Heart right ventricle (tissue), 16 donors: ENCODE measurements around the gene PADI2. TPM values are rescaled to one million over a fixed set of nuclear protein-coding genes. Genes with fewer than 3 reads are reported as not detected.

ENCODE experiments used
- ATAC-seq, 8 donors: fragments of 200-7000 bp; cut with Tn5 transposase; one replicate each; pipeline ENCODE4 v1.9.1; 2020; ENCODE audit warnings: mild to moderate bottlenecking in 8 of 8, moderate library complexity in 8 of 8, moderate number of reproducible peaks in 1 of 8
- DNase-seq, 2 donors: peaks; one replicate each; pipeline ENCODE4 v3.0.0-alpha.2; 2020
- H3K27ac ChIP-seq, 10 donors: fragments of 200-600 bp; sonication (generic) in 2 of 10; one replicate each; pipeline versions ENCODE4 v1.5.0 to v1.8.0; 2020 to 2022; ENCODE audit warnings: mild to moderate bottlenecking in 3 of 10
- H3K27me3 ChIP-seq, 7 donors: fragments of 200-600 bp; one replicate each; pipeline ENCODE4 v1.8.0; 2021 to 2022; ENCODE audit warnings: mild to moderate bottlenecking in 2 of 7
- H3K36me3 ChIP-seq, 9 donors: fragments of 200-600 bp; sonication (generic) in 1 of 9; one replicate each; pipeline versions ENCODE4 v1.5.0 to v1.8.0; 2020 to 2022; ENCODE audit warnings: mild to moderate bottlenecking in 2 of 9
- H3K4me1 ChIP-seq, 9 donors: fragments of 200-600 bp; sonication (generic) in 1 of 9; one replicate each; pipeline versions ENCODE4 v1.5.0 to v1.8.0; 2020 to 2022; ENCODE audit warnings: mild to moderate bottlenecking in 4 of 9
- H3K4me3 ChIP-seq, 10 donors: fragments of 200-600 bp; sonication (generic) in 2 of 10; one replicate each; pipeline versions ENCODE4 v1.5.0 to v1.8.0; 2020 to 2022; ENCODE audit warnings: mild to moderate bottlenecking in 7 of 10, moderate library complexity in 2 of 10
- H3K9me3 ChIP-seq, 11 donors: fragments of 200-600 bp in 10 of 11; sonication (generic) in 2 of 11; one replicate each; pipeline versions ENCODE4 v1.5.0 to v1.8.0; 2013 to 2022; ENCODE audit warnings: mild to moderate bottlenecking in 2 of 11, control low read depth in 1 of 11, moderate library complexity in 1 of 11
- CTCF ChIP-seq, 9 donors: fragments of 200-600 bp; sonication (generic) in 2 of 9; IDR thresholded peaks; one replicate each; pipeline versions ENCODE4 v1.5.0 to v1.8.0; 2021 to 2022; ENCODE audit warnings: antibody characterized with exemption in 9 of 9, mild to moderate bottlenecking in 5 of 9, moderate library complexity in 1 of 9
- WGBS, 2 donors: extraction: QIAGEN DNeasy Blood & Tissue Kit; methylation state at CpG; one replicate each; pipeline ENCODE4 v1.1.7; 2013; ENCODE audit warnings: inconsistent platforms in 1 of 2; 5-methylcytosine and 5-hydroxymethylcytosine counted together
- intact Hi-C, 10 donors: fragments of 100-400 bp; cut with DNase I; formaldehyde crosslinking; loops; one replicate each; pipeline versions ENCODE4 v1.11.1 to v1.14.2; 2022
- polyA plus RNA-seq, 2 donors: library from polyadenylated mRNA; stranded (reverse); fragments of 200-250 nt; gene quantifications; one replicate each; pipeline ENCODE4 v1.2.3, GENCODE V29; 2013
- total RNA-seq, 10 donors: library from RNA; stranded (reverse); fragmentation: NEBNext Ultra II Directional in 3 of 10; extraction: Animal tissue kit (Norgen Biotek cat#: 25700) in 3 of 10; gene quantifications; one replicate each; pipeline versions ENCODE4 v1.2.1 to v1.2.4, GENCODE V29; 2021 to 2023
- donor health status: Arrhythmogenic right ventricular cardiomyopathy.
- donor health status: ischemic (EF 13 %, LVEDD 7.1; RV severe dilation, severe dysfunction).
- donor health status: healthy with polysubstance abuse.
- donor health status: DM: no; HTN: yes; CAD: no.
- donor health status: DM: no; HTN: no; CAD: no.
- donor health status: ischemic (EF 25% LVEDD 6.9; RV normal size, moderate dysfunction).
- donor health status: ischemic (EF 25% LVEDD 5.7; RV mildly dilated, moderate dysfunction).
- donor health status: healthy.
- donor health status: DM: yes; HTN: yes; CAD: no.
- donor health status: Ischemic cardiomyopathy.
- donor health status: ischemic (EF 35%, LVEDD 5.7; RV mildly dilated, moderate dysfunction).
- donor health status: nonischemic (EF 11% LVEDD 7.7; RV severe dilation, severe dysfunction).
- donor health status: DM: yes; HTN: yes; CAD: no.
- donor health status: PGD.
- donor health status: ischemic (EF 29% LVEDD 5.4; RV normal size, mild dysfunction).
- donor health status: nonischemic (EF 23%, LVEDD 6.1; RV moderate dilation, normal function).

Gene PADI2
- total and polyA plus RNA-seq, 12 donors, result 0.07 to 1.1 (median 0.47) TPM

GRCh38 chr1:17143760-17144159 lies 24.5 kb upstream of the PADI2 start:
- no peak overlapping the region for H3K27ac ChIP-seq
- WGBS, 2 donors, result 79 to 89% methylated on average over 3 of the region's 3 CpGs
- no peak for TF ChIP-seq CTCF (IDR thresholded peaks at IDR 0.05)
- H3K9me3 ChIP-seq, result peaks cover 0 to 8% (median 0%) of the 10 kb centered on the region in 11 donors
- no peak for DNase-seq
- no peaks in the 10 kb centered on the region for H3K4me1 ChIP-seq
- no peak overlapping the region for H3K4me3 ChIP-seq
- intact Hi-C loops, result no loop called here
- H3K36me3 ChIP-seq, result no peaks in the 10 kb centered on the region
- peaks cover 0 to 68% (median 29%) of the 10 kb centered on the region in 7 donors for H3K27me3 ChIP-seq
- ATAC-seq, result no peak

GRCh38 chr1:17141441-17142197 lies 22.4 kb upstream of the PADI2 start:
- Histone ChIP-seq H3K36me3 (no peaks in the 10 kb centered on the region), H3K4me3 (no peak overlapping the region), H3K27ac (peak overlapping the region in 1 of 10 donors; percentile 26), H3K27me3 (peaks cover 0 to 67% (median 22%) of the 10 kb centered on the region in 7 donors), H3K4me1 (no peaks in the 10 kb centered on the region), H3K9me3 (peaks cover 0 to 8% (median 0%) of the 10 kb centered on the region in 11 donors)
- DNase-seq (no peak), ATAC-seq (peak in 1 of 8 donors; percentile 55)
- no peak for TF ChIP-seq CTCF (IDR thresholded peaks at IDR 0.05)
- intact Hi-C loops, result no loop called here
- WGBS, 2 donors, result 74 to 79% methylated on average over 10 of the region's 10 CpGs

GRCh38 chr1:17140279-17140678 lies 21.0 kb upstream of the PADI2 start:
- H3K4me1 ChIP-seq, result no peaks in the 10 kb centered on the region
- H3K27me3 ChIP-seq, result peaks cover 0 to 61% (median 24%) of the 10 kb centered on the region in 7 donors
- intact Hi-C loops, result no loop called here
- H3K36me3 ChIP-seq, result no peaks in the 10 kb centered on the region
- no peak for DNase-seq
- no peak for TF ChIP-seq CTCF (IDR thresholded peaks at IDR 0.05)
- peaks cover 0 to 8% (median 0%) of the 10 kb centered on the region in 11 donors for H3K9me3 ChIP-seq
- H3K27ac ChIP-seq, result no peak overlapping the region
- 32 to 47% methylated on average over 1 of the region's 1 CpG for WGBS, 2 donors
- H3K4me3 ChIP-seq, result no peak overlapping the region
- no peak for ATAC-seq

GRCh38 chr1:17139637-17140036 lies 20.4 kb upstream of the PADI2 start:
- DNase-seq (no peak), ATAC-seq (no peak)
- no peak for TF ChIP-seq CTCF (IDR thresholded peaks at IDR 0.05)
- Histone ChIP-seq H3K27ac (no peak overlapping the region), H3K4me3 (no peak overlapping the region), H3K9me3 (peaks cover 0 to 8% (median 0%) of the 10 kb centered on the region in 11 donors), H3K27me3 (peaks cover 0 to 60% (median 24%) of the 10 kb centered on the region in 7 donors), H3K4me1 (no peaks in the 10 kb centered on the region), H3K36me3 (no peaks in the 10 kb centered on the region)
- intact Hi-C loops, result no loop called here
